Adrenal gland (tissue), 5 donors: Measurements from ENCODE around the gene COL26A1.

Experiments
- POLR2A ChIP-seq, 2 donors: fragments of 450-650 bp; IDR thresholded peaks; one replicate each; pipeline ENCODE4 v1.6.1; 2017; ENCODE audit warnings: antibody characterized with exemption in 2 of 2, mild to moderate bottlenecking in 2 of 2, moderate library complexity in 1 of 2
- TF ChIP-seq, protein P1 (sequence below), 6 experiments: fragments of 450-650 bp in 4 of 6; fragments of 200-600 bp in 2 of 6; sonication (generic) in 1 of 6; IDR thresholded peaks; 1 replicate in 5 of 6; 2 replicates in 1 of 6; pipeline versions ENCODE4 v1.5.1 to v1.8.0; 2016 to 2021; ENCODE audit warnings: antibody characterized with exemption in 6 of 6, mild to moderate bottlenecking in 2 of 6, moderate library complexity in 1 of 6
- donor health status: DM: no; HTN: no; CAD: no.

GRCh38 chr7:101428093-101428866 is 65.6 kb downstream of the COL26A1 start:
- TF ChIP-seq, protein P1, sequence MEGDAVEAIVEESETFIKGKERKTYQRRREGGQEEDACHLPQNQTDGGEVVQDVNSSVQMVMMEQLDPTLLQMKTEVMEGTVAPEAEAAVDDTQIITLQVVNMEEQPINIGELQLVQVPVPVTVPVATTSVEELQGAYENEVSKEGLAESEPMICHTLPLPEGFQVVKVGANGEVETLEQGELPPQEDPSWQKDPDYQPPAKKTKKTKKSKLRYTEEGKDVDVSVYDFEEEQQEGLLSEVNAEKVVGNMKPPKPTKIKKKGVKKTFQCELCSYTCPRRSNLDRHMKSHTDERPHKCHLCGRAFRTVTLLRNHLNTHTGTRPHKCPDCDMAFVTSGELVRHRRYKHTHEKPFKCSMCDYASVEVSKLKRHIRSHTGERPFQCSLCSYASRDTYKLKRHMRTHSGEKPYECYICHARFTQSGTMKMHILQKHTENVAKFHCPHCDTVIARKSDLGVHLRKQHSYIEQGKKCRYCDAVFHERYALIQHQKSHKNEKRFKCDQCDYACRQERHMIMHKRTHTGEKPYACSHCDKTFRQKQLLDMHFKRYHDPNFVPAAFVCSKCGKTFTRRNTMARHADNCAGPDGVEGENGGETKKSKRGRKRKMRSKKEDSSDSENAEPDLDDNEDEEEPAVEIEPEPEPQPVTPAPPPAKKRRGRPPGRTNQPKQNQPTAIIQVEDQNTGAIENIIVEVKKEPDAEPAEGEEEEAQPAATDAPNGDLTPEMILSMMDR (IDR thresholded peaks at IDR 0.05): no peak
- no peak for TF ChIP-seq POLR2A (IDR thresholded peaks at IDR 0.05)
